HepG2 (cell line): ENCODE data around the gene ARCN1.

Experiments used
- BHLHE40 ChIP-seq: IDR thresholded peaks from 2 replicates; pipeline ENCODE4 v1.6.1; 2011; ENCODE audit warnings: low read length, improper control_type of control experiment
- ETV6 ChIP-seq: sonication (generic); formaldehyde crosslinking; conservative IDR thresholded peaks from 2 replicates; pipeline ENCODE4 v1.4.0; 2020; ENCODE audit warnings: missing genetic modification reagents
- POLR2A ChIP-seq, 2 experiments: IDR thresholded peaks; 2 replicates each; pipeline ENCODE4 v1.6.1; 2011; ENCODE audit warnings: low read depth in 2 of 2, low read length in 2 of 2, mild to moderate bottlenecking in 1 of 2, moderate library complexity in 1 of 2; ENCODE audit not compliant: insufficient read depth in 1 of 2
- ZNF367 ChIP-seq: sonication (generic); formaldehyde crosslinking; IDR thresholded peaks from 2 replicates; pipeline ENCODE4 v1.4.0; 2020; ENCODE audit warnings: missing genetic modification reagents, borderline replicate concordance

- TF ChIP-seq POLR2A (IDR thresholded peaks at IDR 0.05; ENCODE audit: insufficient read depth in 1 of 2, low read depth in 2 of 2, low read length in 2 of 2) (no peak), ZNF367 (CRISPR knock-in tag) (no peak), BHLHE40 (no peak), ETV6 (CRISPR knock-in tag) (no peak)
Observed at GRCh38 chr11:118633979-118634378, 61.8 kb downstream of the ARCN1 start.
